ENCODE data around the gene CYP2S1. TPM values are rescaled to one million over a fixed set of nuclear protein-coding genes. Genes with fewer than 3 reads are reported as not detected.
"Not testable (repeated sequence)": the region's sequence is repeated elsewhere in the genome, so short reads cannot be mapped to it uniquely, and the experiment has no call there.

The CYP2S1 gene
- total and polyA plus RNA-seq, 10 donors: 0.62 to 22.4 (median 4.4) TPM

DNA sequence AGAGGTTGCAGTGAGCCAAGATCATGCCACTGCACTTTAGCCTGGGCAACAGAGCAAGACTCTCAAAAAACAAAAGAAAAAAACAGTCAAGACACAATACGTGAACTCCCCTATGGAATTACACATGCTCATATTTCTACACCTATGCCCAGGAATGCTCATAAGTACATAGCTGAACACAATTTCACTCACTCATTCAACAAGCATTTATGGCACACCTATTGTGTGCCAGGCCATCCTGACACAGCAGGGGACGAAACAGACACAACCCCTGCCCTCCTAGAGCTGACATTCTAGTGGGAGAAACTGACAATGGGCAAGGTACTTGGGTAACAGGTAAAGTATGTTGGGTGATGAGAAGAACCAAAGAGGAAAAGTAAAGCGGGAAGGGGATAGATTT lies 35.5 kb downstream of the CYP2S1 start:
- intact Hi-C loops (cut with DNase I; ENCODE audit: low total_unique reads): no loop called here
- Histone ChIP-seq H3K4me3 (no peak overlapping the region), H3K9me3 (no peaks in the 10 kb centered on the region), H3K36me3 (no peaks in the 10 kb centered on the region), H3K27ac (no peak overlapping the region), H3K4me1 (peaks cover 0 to 35% (median 16%) of the 10 kb centered on the region in 6 donors), H3K27me3 (replicated peaks in 1 of 7) (peaks cover 0 to 66% (median 15%) of the 10 kb centered on the region in 7 donors)
- no peak for DNase-seq
- TF ChIP-seq CTCF (IDR thresholded peaks at IDR 0.05 in 8 of 11, conservative IDR thresholded peaks at IDR 0.05 in 3 of 11) (no peak), POLR2AphosphoS5 (IDR thresholded peaks at IDR 0.05) (no peak), POLR2A (IDR thresholded peaks at IDR 0.05) (no peak)
- WGBS, 5 donors: 61 to 97% (median 81%) methylated on average over 3 of the region's 3 CpGs

- 83 to 96% (median 86%) methylated on average over 5 of the region's 5 CpGs for WGBS, 5 donors
- Histone ChIP-seq H3K4me1 (peaks cover 0 to 34% (median 16%) of the 10 kb centered on the region in 6 donors), H3K27me3 (replicated peaks in 1 of 7) (peaks cover 0 to 64% (median 15%) of the 10 kb centered on the region in 7 donors)
- H3K27ac ChIP-seq; H3K9me3 ChIP-seq; H3K4me3 ChIP-seq; H3K36me3 ChIP-seq; intact Hi-C loops (cut with DNase I; ENCODE audit: low total_unique reads); DNase-seq: not testable (repeated sequence)
- TF ChIP-seq POLR2AphosphoS5 (IDR thresholded peaks at IDR 0.05): peak in 1 of 3 donors; percentile 10
Measured at GRCh38 chr19:41229338-41229737, 36.3 kb downstream of the CYP2S1 start.

DNA sequence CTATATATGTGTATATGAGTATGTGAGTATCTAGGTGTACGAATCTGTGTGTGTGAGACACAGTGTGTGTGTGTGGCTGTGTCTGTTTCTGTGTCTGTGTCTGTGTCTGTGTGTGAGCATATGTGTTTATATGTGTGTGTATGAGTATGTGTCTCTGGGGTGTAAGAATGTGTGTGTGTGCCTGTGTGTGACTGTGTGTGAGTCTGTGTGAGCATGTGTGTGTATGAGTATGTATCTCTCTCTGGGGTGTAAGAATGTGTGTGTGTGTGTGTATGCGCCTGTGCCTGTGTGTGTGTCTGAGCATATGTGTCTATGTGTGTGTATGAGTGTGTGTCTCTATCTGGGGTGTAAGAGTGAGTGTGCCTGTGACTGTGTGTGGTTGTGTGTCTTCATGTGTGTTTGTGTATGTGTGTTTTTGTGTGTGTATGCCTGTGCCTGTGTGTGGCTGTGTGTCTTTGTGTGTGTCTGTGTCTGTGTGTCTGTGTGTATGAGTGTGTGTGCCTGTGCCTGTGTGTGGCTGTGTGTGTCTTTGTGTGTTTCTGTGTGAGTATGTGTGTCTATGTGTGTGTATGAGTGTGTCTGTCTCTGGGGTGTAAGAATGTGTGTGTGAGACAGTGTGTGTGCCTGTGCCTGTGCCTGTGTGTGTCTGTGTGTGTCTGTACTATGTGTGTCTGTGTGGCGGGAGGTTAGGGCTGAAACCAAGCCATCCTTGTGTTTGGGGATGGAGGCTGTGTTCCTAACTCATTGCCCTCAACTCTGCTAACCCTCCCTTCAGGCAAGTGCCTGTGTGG lies 37.2 kb downstream of the CYP2S1 start:
- no peaks in the 10 kb centered on the region for H3K9me3 ChIP-seq
- H3K27ac ChIP-seq: peak overlapping the region in 1 of 8 donors; percentile 43
- H3K27me3 ChIP-seq (replicated peaks in 1 of 7): peaks cover 0 to 55% (median 15%) of the 10 kb centered on the region in 7 donors
- no peak overlapping the region for H3K4me3 ChIP-seq
- H3K36me3 ChIP-seq: no peaks in the 10 kb centered on the region
- DNase-seq: no peak
- TF ChIP-seq CTCF (IDR thresholded peaks at IDR 0.05 in 8 of 11, conservative IDR thresholded peaks at IDR 0.05 in 3 of 11) (no peak), POLR2AphosphoS5 (IDR thresholded peaks at IDR 0.05) (no peak), POLR2A (IDR thresholded peaks at IDR 0.05) (no peak)
- 86 to 95% (median 90%) methylated on average over 3 of the region's 3 CpGs for WGBS, 5 donors
- H3K4me1 ChIP-seq: peaks cover 0 to 28% (median 16%) of the 10 kb centered on the region in 6 donors
- intact Hi-C loops (cut with DNase I; ENCODE audit: low total_unique reads): no loop called here

- DNase-seq: no peak
- Histone ChIP-seq H3K9me3 (no peaks in the 10 kb centered on the region), H3K27ac (peak overlapping the region in 2 of 8 donors; percentile 61), H3K4me3 (no peak overlapping the region), H3K4me1 (peaks cover 0 to 7% (median 0%) of the 10 kb centered on the region in 6 donors), H3K36me3 (peaks cover 0 to under 1% (median 0%) of the 10 kb centered on the region in 6 donors), H3K27me3 (replicated peaks in 1 of 7) (peaks cover 0 to 31% (median 0%) of the 10 kb centered on the region in 7 donors)
- WGBS, 5 donors: 85 to 98% (median 90%) methylated on average over 8 of the region's 8 CpGs
- TF ChIP-seq POLR2A (IDR thresholded peaks at IDR 0.05) (no peak), CTCF (IDR thresholded peaks at IDR 0.05 in 8 of 11, conservative IDR thresholded peaks at IDR 0.05 in 3 of 11) (no peak)
- intact Hi-C loops (cut with DNase I; ENCODE audit: low total_unique reads): no loop called here
Measured at GRCh38 chr19:41232686-41233085, 39.7 kb downstream of the CYP2S1 start.
